ENCODE results near the gene KRTAP19-7. TPM values are rescaled to one million over a fixed set of nuclear protein-coding genes. Genes with fewer than 3 reads are reported as not detected.

The KRTAP19-7 gene
- total and polyA plus RNA-seq, 2 of the 4 experiments (the other 2 are of a cell fraction), result not detected

GRCh38 chr21:30600787-30601186 lies 39.7 kb upstream of the KRTAP19-7 start, which contains the start of gene KRTAP22-1 (continued):
- TF ChIP-seq CHD1 (IDR thresholded peaks at IDR 0.05; ENCODE audit: low read depth, low read length) (no peak), RFX5 (IDR thresholded peaks at IDR 0.05; ENCODE audit: low read depth, low read length) (no peak)

GRCh38 chr21:30598802-30599201 lies 37.7 kb upstream of the KRTAP19-7 start, which contains the start of gene KRTAP6-2:
Gene KRTAP6-2, minus strand, starts transcription at chr21:30598902. Its CDS starts 28 bp downstream, at chr21:30598874.
- 80% methylated on average over 1 of the region's 6 CpGs; no CpG with 5 or more reads in 1 of the 2 experiments for whole genome bisulfite sequencing, 2 experiments (ENCODE audit: extremely low coverage in 2 of 2, insufficient read length in 1 of 2)
- Histone ChIP-seq H3K4ac (ENCODE audit: low read depth, low read length) (no peak within 1 kb of the TSS), H3K27me3 (ENCODE audit: control insufficient read depth, insufficient read depth, low read length) (no peaks in the 10 kb centered on the region), H2BK5ac (ENCODE audit: low read depth, low read length, poor library complexity, severe bottlenecking) (no peak within 1 kb of the TSS), H3K27ac (ENCODE audit: insufficient read depth, low read length) (no peak within 1 kb of the TSS), H2BK120ac (ENCODE audit: low read depth, low read length) (no peak within 1 kb of the TSS), H3K79me1 (ENCODE audit: low read depth in 1 of 2, low read length in 2 of 2) (no peaks in the 10 kb centered on the region), H3K9ac (ENCODE audit: low read depth, low read length) (no peak within 1 kb of the TSS), H4K91ac (ENCODE audit: insufficient read depth, low read depth, low read length) (no peak within 1 kb of the TSS), H3K9me3 (ENCODE audit: control insufficient read depth, insufficient read depth, low read length) (peaks cover 9% of the 10 kb centered on the region), H3K14ac (replicated peaks; ENCODE audit: low read depth, low read length) (no peak within 1 kb of the TSS), H3K23ac (ENCODE audit: low read depth, low read length) (no peak within 1 kb of the TSS), H4K8ac (ENCODE audit: low read depth in 2 of 2, low read length in 2 of 2) (no peak within 1 kb of the TSS), H2AK9ac (replicated peaks; ENCODE audit: low read depth, low read length, poor library complexity) (no peak within 1 kb of the TSS), H2BK15ac (ENCODE audit: low read depth, low read length) (no peak within 1 kb of the TSS), H2BK20ac (ENCODE audit: low read depth, low read length) (no peak within 1 kb of the TSS), H2AFZ (replicated peaks; ENCODE audit: low read length, poor library complexity) (no peak within 1 kb of the TSS), H2AK5ac (ENCODE audit: low read depth, low read length) (no peak within 1 kb of the TSS), H3K4me2 (ENCODE audit: low read depth, low read length) (no peak within 1 kb of the TSS), H3K18ac (ENCODE audit: low read depth, low read length) (no peak within 1 kb of the TSS), H3K56ac (ENCODE audit: extremely low read depth, insufficient read depth, low read length) (no peak within 1 kb of the TSS), H4K5ac (ENCODE audit: low read depth, low read length) (no peak within 1 kb of the TSS), H3K36me3 (ENCODE audit: control insufficient read depth, insufficient read depth, low read length) (no peaks in the 10 kb centered on the region), H4K20me1 (ENCODE audit: insufficient read depth, low read length) (no peaks in the 10 kb centered on the region), H3K9me1 (ENCODE audit: insufficient read depth, low read length) (no peaks in the 10 kb centered on the region), H3K4me1 (ENCODE audit: control insufficient read depth, insufficient read depth, low read length) (no peaks in the 10 kb centered on the region), H3K4me3 (ENCODE audit: insufficient read depth, low read depth, low read length) (no peak within 1 kb of the TSS)
- ATAC-seq (ENCODE audit: low read depth), result no peak
- dilution Hi-C loops (cut with HindIII; ENCODE audit: low sequenced_read_pairs, unreplicated experiment), result no loop called here
- POLR2A ChIA-PET (ENCODE audit: unreplicated experiment), result no interaction called here
- DNase-seq, result no peak
- BruUV-seq (replicated peaks), result no TSS peak
- intact Hi-C loops (cut with micrococcal nuclease), result no loop called here
- TF ChIP-seq BHLHE40 (IDR thresholded peaks at IDR 0.05; ENCODE audit: low read depth, low read length) (no peak), MAZ (IDR thresholded peaks at IDR 0.05; ENCODE audit: borderline replicate concordance, low read depth, low read length) (no peak), CEBPB (IDR thresholded peaks at IDR 0.05; ENCODE audit: low read depth, low read length) (no peak), POLR2A (IDR thresholded peaks at IDR 0.05; ENCODE audit: low read depth, low read length) (no peak), MXI1 (IDR thresholded peaks at IDR 0.05; ENCODE audit: borderline replicate concordance, low read depth, low read length) (no peak), RFX5 (IDR thresholded peaks at IDR 0.05; ENCODE audit: low read depth, low read length) (no peak), RAD21 (IDR thresholded peaks at IDR 0.05; ENCODE audit: low read length) (no peak), RCOR1 (IDR thresholded peaks at IDR 0.05; ENCODE audit: insufficient replicate concordance, low read length) (no peak)
- CTCF ChIA-PET, result no interaction called here
- in situ Hi-C loops (cut with MboI; ENCODE audit: low sequenced_read_pairs), result no loop called here
